ENCODE data around the gene SLC7A4.

The SLC7A4 gene

GRCh38 chr22:20993304-20994127, 38.8 kb downstream of the SLC7A4 start:
- ChIA-PET CTCF (no interaction called here), POLR2A (interaction anchor here (4.6 to 5.5 kb wide), 2 partner anchors 9 to 12 kb away, joined by 28 to 43 read pairs; partner anchors contain the start of genes LZTR1 and THAP7)
- no peak for DNase-seq (ENCODE audit: extremely low spot score)
- TF ChIP-seq PKNOX1 (IDR thresholded peaks at IDR 0.05): no peak
- no peak for TF ChIP-seq LEF1 (IDR thresholded peaks at IDR 0.05; ENCODE audit: borderline replicate concordance)
- TF ChIP-seq HDGF (IDR thresholded peaks at IDR 0.05; ENCODE audit: borderline replicate concordance): no peak
- no peak for TF ChIP-seq ZNF384 (IDR thresholded peaks at IDR 0.05)
- no peak for TF ChIP-seq BHLHE40 (IDR thresholded peaks at IDR 0.05; ENCODE audit: borderline replicate concordance)
- no peak for TF ChIP-seq NFRKB (IDR thresholded peaks at IDR 0.05)
- TF ChIP-seq ELF4 (IDR thresholded peaks at IDR 0.05): no peak
- no peak for TF ChIP-seq L3MBTL2 (conservative IDR thresholded peaks at IDR 0.05)
- no peak for TF ChIP-seq FOXM1 (IDR thresholded peaks at IDR 0.05; ENCODE audit: borderline replicate concordance)
- no peak for TF ChIP-seq ARNT (IDR thresholded peaks at IDR 0.05)
- no peak for TF ChIP-seq SUZ12 (IDR thresholded peaks at IDR 0.05)
- TF ChIP-seq TARDBP (IDR thresholded peaks at IDR 0.05): no peak
- TF ChIP-seq FOXK2 (IDR thresholded peaks at IDR 0.05): no peak
- no peak for TF ChIP-seq CTBP1 (IDR thresholded peaks at IDR 0.05; ENCODE audit: borderline replicate concordance)
- TF ChIP-seq SP1 (IDR thresholded peaks at IDR 0.05): no peak
- no peak for TF ChIP-seq FOXA1 (IDR thresholded peaks at IDR 0.05)

GRCh38 chr22:20992456-20993303, 39.7 kb downstream of the SLC7A4 start:
- ChIA-PET CTCF (no interaction called here), POLR2A (interaction anchor here (4.6 to 5.5 kb wide), 2 partner anchors 10 to 11 kb away, joined by 28 to 43 read pairs; partner anchors contain the start of genes LZTR1 and THAP7)
- DNase-seq (ENCODE audit: extremely low spot score): no peak
- no peak for TF ChIP-seq TARDBP (IDR thresholded peaks at IDR 0.05)
- no peak for TF ChIP-seq L3MBTL2 (conservative IDR thresholded peaks at IDR 0.05)
- TF ChIP-seq PKNOX1 (IDR thresholded peaks at IDR 0.05): no peak
- no peak for TF ChIP-seq BHLHE40 (IDR thresholded peaks at IDR 0.05; ENCODE audit: borderline replicate concordance)
- no peak for TF ChIP-seq ZNF384 (IDR thresholded peaks at IDR 0.05)
- no peak for TF ChIP-seq NFRKB (IDR thresholded peaks at IDR 0.05)
- no peak for TF ChIP-seq CTBP1 (IDR thresholded peaks at IDR 0.05; ENCODE audit: borderline replicate concordance)
- TF ChIP-seq HDGF (IDR thresholded peaks at IDR 0.05; ENCODE audit: borderline replicate concordance): no peak
- TF ChIP-seq LEF1 (IDR thresholded peaks at IDR 0.05; ENCODE audit: borderline replicate concordance): no peak
- no peak for TF ChIP-seq FOXA1 (IDR thresholded peaks at IDR 0.05)
- TF ChIP-seq FOXM1 (IDR thresholded peaks at IDR 0.05; ENCODE audit: borderline replicate concordance): no peak

GRCh38 chr22:20992056-20992442, 40.3 kb downstream of the SLC7A4 start:
- no peak for DNase-seq (ENCODE audit: extremely low spot score)
- ChIA-PET POLR2A (interaction anchor here (4.6 to 5.5 kb wide), 2 partner anchors 11 kb away, joined by 28 to 43 read pairs; partner anchors contain the start of genes LZTR1 and THAP7), CTCF (no interaction called here)
- TF ChIP-seq SP1 (IDR thresholded peaks at IDR 0.05) (no peak), NFRKB (IDR thresholded peaks at IDR 0.05) (no peak), CTBP1 (IDR thresholded peaks at IDR 0.05; ENCODE audit: borderline replicate concordance) (no peak), TARDBP (IDR thresholded peaks at IDR 0.05) (no peak), BHLHE40 (IDR thresholded peaks at IDR 0.05; ENCODE audit: borderline replicate concordance) (no peak), FOXA1 (IDR thresholded peaks at IDR 0.05) (no peak), ELF4 (IDR thresholded peaks at IDR 0.05) (no peak), ZNF384 (IDR thresholded peaks at IDR 0.05) (no peak), FOXM1 (IDR thresholded peaks at IDR 0.05; ENCODE audit: borderline replicate concordance) (no peak), FOXK2 (IDR thresholded peaks at IDR 0.05) (no peak), L3MBTL2 (conservative IDR thresholded peaks at IDR 0.05) (no peak), LEF1 (IDR thresholded peaks at IDR 0.05; ENCODE audit: borderline replicate concordance) (no peak), SUZ12 (IDR thresholded peaks at IDR 0.05) (no peak), HDGF (IDR thresholded peaks at IDR 0.05; ENCODE audit: borderline replicate concordance) (no peak), PKNOX1 (IDR thresholded peaks at IDR 0.05) (no peak), ARNT (IDR thresholded peaks at IDR 0.05) (no peak)

- no peak for DNase-seq (ENCODE audit: extremely low spot score)
- ChIA-PET CTCF (no interaction called here), POLR2A (interaction anchor here (3.4 to 5.5 kb wide), 3 partner anchors 8 to 11 kb away, joined by 21 to 43 read pairs (median 28); partner anchors contain the start of genes LZTR1 and THAP7)
- TF ChIP-seq LEF1 (IDR thresholded peaks at IDR 0.05; ENCODE audit: borderline replicate concordance) (no peak), SP1 (IDR thresholded peaks at IDR 0.05) (no peak), HDGF (IDR thresholded peaks at IDR 0.05; ENCODE audit: borderline replicate concordance) (no peak), NFRKB (IDR thresholded peaks at IDR 0.05) (no peak)
Measured at GRCh38 chr22:20991252-20992055, 40.9 kb downstream of the SLC7A4 start.

Measured in HEK293T (cell line).